HepG2 (cell line): ENCODE results near the gene SLC1A6. TPM values are rescaled to one million over a fixed set of nuclear protein-coding genes. Genes with fewer than 3 reads are reported as not detected.

ENCODE experiments used
- ATAC-seq: fragments of 200-7000 bp; cut with Tn5 transposase; 3 replicates; pipeline ENCODE4 v1.9.1; 2020; ENCODE audit warnings: mild to moderate bottlenecking, moderate library complexity
- BruUV-seq: library from RNA; stranded (reverse); fragments of 400-500 nt; replicated peaks from 2 replicates; lab custom pipeline; 2021; lab: Mats Ljungman, UMichigan
- CTCF ChIA-PET: fragments of 300-600 bp; formaldehyde crosslinking; extraction: SDS; loops from one replicate; lab custom pipeline; 2021; ENCODE audit warnings: low total read pairs, inconsistent platforms, low intra/inter-chr PET ratio; lab: Yijun Ruan, JAX
- POLR2A ChIA-PET: fragments of 350-600 bp; sonication (Branson Sonifier 250); formaldehyde crosslinking; loops from one replicate; lab custom pipeline; 2020; ENCODE audit warnings: antibody characterized with exemption, inconsistent platforms; lab: Yijun Ruan, JAX
- DNase-seq: peaks from one replicate; pipeline ENCODE4 v3.0.0-alpha.2; 2015; ENCODE audit warnings: low spot score
- FAIRE-seq: peaks from 3 replicates; lab custom pipeline; 2011; peaks lifted over from hg19 to GRCh38; lab: Jason Lieb, UNC
- H2AFZ ChIP-seq: one replicate; pipeline ENCODE4 v1.6.1; 2011; ENCODE audit warnings: low read length, inconsistent platforms
- H3K27ac ChIP-seq: fragments of 300-600 bp; 3 replicates; pipeline ENCODE4 v1.8.0; 2011; ENCODE audit warnings: mixed run types, mild to moderate bottlenecking, mixed read lengths, low read length, inconsistent platforms; ENCODE audit not compliant: insufficient read depth; ENCODE audit errors: extremely low read length
- H3K27me3 ChIP-seq, 2 experiments: fragments of 200-600 bp in 1 of 2; 2 replicates in 1 of 2; 3 replicates in 1 of 2; pipeline versions ENCODE4 v1.6.0 to v1.8.0; 2011; ENCODE audit warnings: low read length in 2 of 2, mild to moderate bottlenecking in 2 of 2, moderate library complexity in 2 of 2, inconsistent platforms in 1 of 2; ENCODE audit not compliant: insufficient read depth in 2 of 2, control insufficient read depth in 1 of 2
- H3K36me3 ChIP-seq, 2 experiments: fragments of 200-600 bp in 1 of 2; replicated peaks in 1 of 2; 2 replicates in 1 of 2; 3 replicates in 1 of 2; pipeline versions ENCODE4 v1.5.1 to v1.8.0; 2011; ENCODE audit warnings: low read length in 2 of 2, inconsistent platforms in 1 of 2; ENCODE audit not compliant: insufficient read depth in 2 of 2, control insufficient read depth in 1 of 2
- H3K4me1 ChIP-seq: 2 replicates; pipeline ENCODE4 v1.5.1; 2012; ENCODE audit warnings: low read length, inconsistent platforms; ENCODE audit not compliant: insufficient read depth
- H3K4me2 ChIP-seq: 2 replicates; pipeline ENCODE4 v1.6.0; 2011; ENCODE audit warnings: low read depth, low read length, inconsistent platforms
- H3K4me3 ChIP-seq, 3 experiments: fragments of 200-600 bp in 1 of 3; sonication (generic), shearing (Covaris generic) in 1 of 3; replicated peaks in 1 of 3; 2 replicates each; pipeline ENCODE4 v1.5.1; 2011 to 2016; ENCODE audit warnings: low read length in 3 of 3, inconsistent platforms in 2 of 3, low read depth in 2 of 3, mild to moderate bottlenecking in 2 of 3, control low read depth in 1 of 3, mixed read lengths in 1 of 3; ENCODE audit not compliant: insufficient read depth in 1 of 3
- H3K79me2 ChIP-seq: one replicate; pipeline ENCODE4 v1.6.1; 2011; ENCODE audit warnings: low read length, inconsistent platforms; ENCODE audit not compliant: insufficient read depth
- H3K9ac ChIP-seq: 2 replicates; pipeline ENCODE4 v1.6.0; 2011; ENCODE audit warnings: mild to moderate bottlenecking, low read depth, low read length, inconsistent platforms; ENCODE audit not compliant: insufficient read depth
- H3K9me3 ChIP-seq: 2 replicates; pipeline ENCODE4 v1.5.1; 2012; ENCODE audit warnings: mild to moderate bottlenecking, low read length
- H4K20me1 ChIP-seq: 2 replicates; pipeline ENCODE4 v1.6.0; 2011; ENCODE audit warnings: inconsistent platforms, mild to moderate bottlenecking, low read length, moderate library complexity; ENCODE audit not compliant: insufficient read depth
- ATF7 ChIP-seq, 2 experiments: fragments of 450-650 bp in 1 of 2; sonication (generic) in 1 of 2; formaldehyde crosslinking in 1 of 2; IDR thresholded peaks; 2 replicates each; pipeline versions ENCODE4 v1.4.0 to v1.6.1; 2016 to 2020; ENCODE audit warnings: antibody characterized with exemption in 1 of 2, mild to moderate bottlenecking in 1 of 2, missing genetic modification reagents in 1 of 2
- CBFB ChIP-seq: sonication (generic); formaldehyde crosslinking; IDR thresholded peaks from 2 replicates; pipeline ENCODE4 v1.4.0; 2020; ENCODE audit warnings: missing genetic modification reagents
- CEBPB ChIP-seq: IDR thresholded peaks from 2 replicates; pipeline ENCODE4 v1.6.1; 2011; ENCODE audit warnings: low read depth, low read length, improper control_type of control experiment, borderline replicate concordance
- TMF1 ChIP-seq: sonication (generic); formaldehyde crosslinking; IDR thresholded peaks from 2 replicates; pipeline ENCODE4 v1.8.1; 2022; ENCODE audit warnings: low read depth, missing genetic modification reagents
- whole genome bisulfite sequencing: methylation state at CpG from one replicate; pipeline ENCODE4 v1.1.6; 2017; ENCODE audit warnings: low lambda C conversion rate; 5-methylcytosine and 5-hydroxymethylcytosine counted together
- in situ Hi-C: cut with HindIII; loops from 2 replicates; pipeline ENCODE4 v1.10.0; 2017; ENCODE audit warnings: low pct_unique_long_range_greater_than_20kb; ENCODE audit not compliant: extremely low pct_ligation_motif_present
- intact Hi-C: fragments of 100-400 bp; cut with micrococcal nuclease; formaldehyde crosslinking; loops from one replicate; pipeline ENCODE4 v1.10.0; 2022; ENCODE audit not compliant: unreplicated experiment
- polyA plus RNA-seq, 8 experiments: library from polyadenylated mRNA; depleted of rRNA in 3 of 8; stranded (reverse) in 7 of 8; unstranded in 1 of 8; fragments of >200 nt; fragmentation: Illumina TruSeq in 4 of 8; extraction: Trizol in 4 of 8; gene quantifications; 2 replicates each; pipeline versions ENCODE4 v1.2.1 to v1.2.3, GENCODE V29; 2011 to 2016; ENCODE audit warnings: low read depth in 4 of 8, missing spikeins in 1 of 8, mixed read lengths in 1 of 8; ENCODE audit not compliant: insufficient read depth in 1 of 8
- total RNA-seq, 5 experiments: library from RNA; depleted of rRNA; stranded (reverse); fragments of >200 nt; fragmentation: Illumina TruSeq; extraction: Trizol; gene quantifications; 2 replicates each; pipeline ENCODE4 v1.2.3, GENCODE V29; 2016; ENCODE audit warnings: low read depth in 1 of 5

SLC1A6 gene
- total and polyA plus RNA-seq, 2 of the 13 experiments (the other 11 are each of a cell fraction or from before 2014, with no cell fraction given) = not detected

- ATAC-seq = no peak
- 0% methylated on average over 2 of the region's 2 CpGs for WGBS
- H2AFZ ChIP-seq = no peak overlapping the region
- TF ChIP-seq ATF7 (IDR thresholded peaks at IDR 0.05) = peak; percentile 68
- no peak for TF ChIP-seq ATF7 (CRISPR knock-in tag; IDR thresholded peaks at IDR 0.05)
- no peak for TF ChIP-seq TMF1 (CRISPR knock-in tag)
- no peak for TF ChIP-seq CBFB (CRISPR knock-in tag)
- peak; percentile 13; the same call in 1 of the 2 replicates for TF ChIP-seq CEBPB
- TF ChIP-seq, all 625 proteins: peak for 2
- in situ Hi-C loops (no loop called here), intact Hi-C loops (no loop called here)
- Histone ChIP-seq H4K20me1 (no peaks in the 10 kb centered on the region), H3K9ac (no peak overlapping the region), H3K4me1 (no peaks in the 10 kb centered on the region), H3K79me2 (no peaks in the 10 kb centered on the region), H3K9me3 (no peaks in the 10 kb centered on the region), H3K27ac (no peak overlapping the region), H3K4me2 (no peak overlapping the region), H3K36me3 (no peaks in the 10 kb centered on the region), H3K4me3 (no peak overlapping the region), H3K27me3 (peaks cover 0 to 10% of the 10 kb centered on the region in 2 experiments; a peak in 3 of 5 replicates)
- no TSS peak for BruUV-seq
- POLR2A ChIA-PET = no interaction called here
- CTCF ChIA-PET = no interaction called here
- DNase-seq = no peak
- no peak for FAIRE-seq
These were observed 77.9 kb downstream of the SLC1A6 start for GRCh38 chr19:14901675-14902260.

Other genes starting within 250 kb of the SLC1A6 start
- 0.04 TPM in 1 of 2 replicates, not detected in the other for gene ADGRE2, start 201.3 kb downstream of the SLC1A6 start, total RNA-seq (2016; rRNA removed; fragmentation: Illumina TruSeq; extraction: Trizol)
- gene ADGRE2, start 201.3 kb downstream of the SLC1A6 start, polyA plus RNA-seq (2011; rRNA removed) = 0.03 TPM in 1 of 2 replicates, not detected in the other
- not detected in 2 replicates for gene OR7A5, start 144.7 kb downstream of the SLC1A6 start, total RNA-seq (2016; rRNA removed; fragmentation: Illumina TruSeq; extraction: Trizol)
- gene OR7A5, start 144.7 kb downstream of the SLC1A6 start, polyA plus RNA-seq (2011; rRNA removed) = not detected in 2 replicates
- gene OR7C1, start 144.7 kb downstream of the SLC1A6 start, total RNA-seq (2016; rRNA removed; fragmentation: Illumina TruSeq; extraction: Trizol) = not detected in 2 replicates
- gene OR7C1, start 144.7 kb downstream of the SLC1A6 start, polyA plus RNA-seq (2011; rRNA removed) = not detected in 2 replicates
- gene OR7A10, start 130.9 kb downstream of the SLC1A6 start, total RNA-seq (2016; rRNA removed; fragmentation: Illumina TruSeq; extraction: Trizol) = not detected in 2 replicates
- not detected in 2 replicates for gene OR7A10, start 130.9 kb downstream of the SLC1A6 start, polyA plus RNA-seq (2011; rRNA removed)
- gene OR7A17, start 93.7 kb downstream of the SLC1A6 start, total RNA-seq (2016; rRNA removed; fragmentation: Illumina TruSeq; extraction: Trizol) = not detected in 2 replicates
- not detected in 2 replicates for gene OR7A17, start 93.7 kb downstream of the SLC1A6 start, polyA plus RNA-seq (2011; rRNA removed)
- not detected in 2 replicates for gene OR7C2, start 38.4 kb downstream of the SLC1A6 start, total RNA-seq (2016; rRNA removed; fragmentation: Illumina TruSeq; extraction: Trizol)
- not detected in 2 replicates for gene OR7C2, start 38.4 kb downstream of the SLC1A6 start, polyA plus RNA-seq (2011; rRNA removed)
- gene CASP14, start 69.6 kb upstream of the SLC1A6 start, total RNA-seq (2016; rRNA removed; fragmentation: Illumina TruSeq; extraction: Trizol) = not detected in 2 replicates
- not detected in 2 replicates for gene CASP14, start 69.6 kb upstream of the SLC1A6 start, polyA plus RNA-seq (2011; rRNA removed)
- not detected in 2 replicates for gene OR1I1, start 102.3 kb upstream of the SLC1A6 start, total RNA-seq (2016; rRNA removed; fragmentation: Illumina TruSeq; extraction: Trizol)
- gene OR1I1, start 102.3 kb upstream of the SLC1A6 start, polyA plus RNA-seq (2011; rRNA removed) = not detected in 2 replicates
- 3.8 and 4.3 TPM in 2 replicates for gene SYDE1, start 127.5 kb upstream of the SLC1A6 start, total RNA-seq (2016; rRNA removed; fragmentation: Illumina TruSeq; extraction: Trizol)
- 13.6 and 15.4 TPM in 2 replicates for gene SYDE1, start 127.5 kb upstream of the SLC1A6 start, polyA plus RNA-seq (2011; rRNA removed)
- 0.09 TPM in 1 of 2 replicates, not detected in the other for gene NOTCH3, start 221.1 kb upstream of the SLC1A6 start, total RNA-seq (2016; rRNA removed; fragmentation: Illumina TruSeq; extraction: Trizol)
- gene NOTCH3, start 221.1 kb upstream of the SLC1A6 start, polyA plus RNA-seq (2011; rRNA removed) = 0.28 and 0.43 TPM in 2 replicates